ENCODE results near the gene DCDC2. TPM values are rescaled to one million over a fixed set of nuclear protein-coding genes. Genes with fewer than 3 reads are reported as not detected.

DCDC2 gene
- total and polyA plus RNA-seq, 2 donors (not counting 1 experiment from before 2014, with no cell fraction given): not detected

DNA sequence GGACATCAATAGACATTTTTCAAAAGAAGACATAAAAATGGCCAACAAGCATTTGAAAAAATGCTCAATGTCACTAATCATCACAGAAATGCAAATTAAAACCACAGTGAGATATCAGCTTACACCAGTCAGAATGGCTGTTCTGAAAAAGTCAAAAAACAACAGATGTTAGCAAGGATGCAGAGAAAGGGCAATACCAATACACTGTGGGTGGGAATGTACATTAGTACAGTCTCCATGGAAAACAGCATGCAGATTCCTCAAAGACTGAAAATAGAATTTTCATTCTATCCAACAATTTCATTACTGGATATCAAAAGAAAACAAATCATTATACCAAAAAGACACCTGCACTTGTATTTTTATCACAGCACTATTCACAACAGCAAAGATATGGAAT lies 85.3 kb downstream of the DCDC2 start:
- intact Hi-C loops (cut with micrococcal nuclease): no loop called here
- no peaks in the 10 kb centered on the region for H4K20me1 ChIP-seq (ENCODE audit: control insufficient read depth, insufficient read depth, low read length, poor library complexity, severe bottlenecking)
- H3K9ac ChIP-seq (ENCODE audit: low read length): no peak overlapping the region
- TF ChIP-seq, protein P1, sequence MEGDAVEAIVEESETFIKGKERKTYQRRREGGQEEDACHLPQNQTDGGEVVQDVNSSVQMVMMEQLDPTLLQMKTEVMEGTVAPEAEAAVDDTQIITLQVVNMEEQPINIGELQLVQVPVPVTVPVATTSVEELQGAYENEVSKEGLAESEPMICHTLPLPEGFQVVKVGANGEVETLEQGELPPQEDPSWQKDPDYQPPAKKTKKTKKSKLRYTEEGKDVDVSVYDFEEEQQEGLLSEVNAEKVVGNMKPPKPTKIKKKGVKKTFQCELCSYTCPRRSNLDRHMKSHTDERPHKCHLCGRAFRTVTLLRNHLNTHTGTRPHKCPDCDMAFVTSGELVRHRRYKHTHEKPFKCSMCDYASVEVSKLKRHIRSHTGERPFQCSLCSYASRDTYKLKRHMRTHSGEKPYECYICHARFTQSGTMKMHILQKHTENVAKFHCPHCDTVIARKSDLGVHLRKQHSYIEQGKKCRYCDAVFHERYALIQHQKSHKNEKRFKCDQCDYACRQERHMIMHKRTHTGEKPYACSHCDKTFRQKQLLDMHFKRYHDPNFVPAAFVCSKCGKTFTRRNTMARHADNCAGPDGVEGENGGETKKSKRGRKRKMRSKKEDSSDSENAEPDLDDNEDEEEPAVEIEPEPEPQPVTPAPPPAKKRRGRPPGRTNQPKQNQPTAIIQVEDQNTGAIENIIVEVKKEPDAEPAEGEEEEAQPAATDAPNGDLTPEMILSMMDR (IDR thresholded peaks at IDR 0.05): no peak
- no peak for TF ChIP-seq EZH2 (IDR thresholded peaks at IDR 0.05; ENCODE audit: borderline replicate concordance, insufficient read depth, low read depth, low read length, poor library complexity, severe bottlenecking)
- peaks cover 2% of the 10 kb centered on the region for H3K4me1 Mint-ChIP-seq
- DNase-seq (no peak), ATAC-seq (ENCODE audit: low read depth) (no peak)
- H3K79me2 ChIP-seq (ENCODE audit: control insufficient read depth, insufficient read depth, low read length): no peaks in the 10 kb centered on the region
- H3K27me3 Mint-ChIP-seq: peaks cover 10% of the 10 kb centered on the region
- no peak overlapping the region for H2AFZ ChIP-seq (ENCODE audit: insufficient read depth, low read depth, low read length, poor library complexity, severe bottlenecking)
- no peak overlapping the region for H3K4me3 Mint-ChIP-seq
- no peaks in the 10 kb centered on the region for H3K4me1 ChIP-seq (ENCODE audit: control insufficient read depth in 2 of 2, insufficient read depth in 2 of 2, low read length in 2 of 2)
- H3K36me3 ChIP-seq (replicated peaks in 1 of 2; ENCODE audit: control extremely low read depth in 1 of 2, control insufficient read depth in 1 of 2, extremely low read depth in 1 of 2, insufficient read depth in 2 of 2, low read length in 1 of 2): no peaks in the 10 kb centered on the region
- POLR2A ChIA-PET: no interaction called here
- peaks cover 0 to 4% (median 1%) of the 10 kb centered on the region in 4 experiments for H3K27me3 ChIP-seq (replicated peaks in 1 of 4; ENCODE audit: control extremely low read depth in 1 of 4, control insufficient read depth in 3 of 4, insufficient read depth in 4 of 4, low read length in 3 of 4)
- H3K4me3 ChIP-seq (ENCODE audit: control extremely low read depth in 1 of 5, extremely low read depth in 1 of 5, insufficient read depth in 1 of 5, low read depth in 2 of 5, low read length in 4 of 5): no peak overlapping the region
- no peaks in the 10 kb centered on the region for H3K9me3 ChIP-seq (ENCODE audit: control extremely low read depth in 1 of 3, control insufficient read depth in 2 of 3, insufficient read depth in 1 of 3, low read length in 2 of 3)
- H3K4me2 ChIP-seq (replicated peaks; ENCODE audit: low read depth, low read length, poor library complexity, severe bottlenecking): no peak overlapping the region
- CTCF ChIA-PET: no interaction called here
- H3K9me3 Mint-ChIP-seq (ENCODE audit: insufficient read depth): no peaks in the 10 kb centered on the region
- H3K27ac ChIP-seq (ENCODE audit: low read length in 2 of 2): no peak overlapping the region
- H3K27ac Mint-ChIP-seq: no peak overlapping the region

DNA sequence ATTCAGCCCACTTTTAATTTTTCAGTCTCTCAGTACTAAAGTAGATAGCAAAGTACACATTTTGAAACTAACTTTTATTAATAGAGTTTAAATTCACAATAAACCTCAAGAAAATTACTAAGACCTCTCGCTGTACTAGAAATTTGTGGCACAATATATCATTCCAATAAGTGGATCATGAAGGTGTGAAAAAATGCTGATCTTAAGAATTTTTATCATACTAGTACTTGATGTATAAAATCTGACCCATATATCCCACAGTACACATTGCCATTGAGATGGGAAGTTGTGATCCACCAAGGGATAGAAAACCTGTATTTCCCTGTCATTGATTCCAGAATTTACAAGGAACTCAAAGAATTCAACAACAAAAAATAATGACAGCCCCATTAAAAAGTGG lies 85.7 kb downstream of the DCDC2 start:
- H3K79me2 ChIP-seq (ENCODE audit: control insufficient read depth, insufficient read depth, low read length): no peaks in the 10 kb centered on the region
- no peak overlapping the region for H3K4me2 ChIP-seq (replicated peaks; ENCODE audit: low read depth, low read length, poor library complexity, severe bottlenecking)
- no peak for DNase-seq
- CTCF ChIA-PET: no interaction called here
- intact Hi-C loops (cut with micrococcal nuclease): no loop called here
- H3K27me3 ChIP-seq (replicated peaks in 1 of 4; ENCODE audit: control extremely low read depth in 1 of 4, control insufficient read depth in 3 of 4, insufficient read depth in 4 of 4, low read length in 3 of 4): peaks cover 0 to 4% (median 1%) of the 10 kb centered on the region in 4 experiments
- H3K4me3 Mint-ChIP-seq: no peak overlapping the region
- H3K9me3 Mint-ChIP-seq (ENCODE audit: insufficient read depth): no peaks in the 10 kb centered on the region
- no peak overlapping the region for H2AFZ ChIP-seq (ENCODE audit: insufficient read depth, low read depth, low read length, poor library complexity, severe bottlenecking)
- H3K27me3 Mint-ChIP-seq: peaks cover 7% of the 10 kb centered on the region
- POLR2A ChIA-PET: no interaction called here
- H3K9me3 ChIP-seq (ENCODE audit: control extremely low read depth in 1 of 3, control insufficient read depth in 2 of 3, insufficient read depth in 1 of 3, low read length in 2 of 3): no peaks in the 10 kb centered on the region
- TF ChIP-seq, protein P1 (IDR thresholded peaks at IDR 0.05): no peak
- TF ChIP-seq EZH2 (IDR thresholded peaks at IDR 0.05; ENCODE audit: borderline replicate concordance, insufficient read depth, low read depth, low read length, poor library complexity, severe bottlenecking): no peak
- no peaks in the 10 kb centered on the region for H3K4me1 ChIP-seq (ENCODE audit: control insufficient read depth in 2 of 2, insufficient read depth in 2 of 2, low read length in 2 of 2)
- H3K4me1 Mint-ChIP-seq: peaks cover 2% of the 10 kb centered on the region
- no peak overlapping the region for H3K27ac Mint-ChIP-seq
- no peak overlapping the region for H3K4me3 ChIP-seq (ENCODE audit: control extremely low read depth in 1 of 5, extremely low read depth in 1 of 5, insufficient read depth in 1 of 5, low read depth in 2 of 5, low read length in 4 of 5)
- no peak overlapping the region for H3K9ac ChIP-seq (ENCODE audit: low read length)
- ATAC-seq (ENCODE audit: low read depth): no peak
- no peaks in the 10 kb centered on the region for H3K36me3 ChIP-seq (replicated peaks in 1 of 2; ENCODE audit: control extremely low read depth in 1 of 2, control insufficient read depth in 1 of 2, extremely low read depth in 1 of 2, insufficient read depth in 2 of 2, low read length in 1 of 2)
- WGBS (ENCODE audit: insufficient coverage): no CpG with 5 or more reads among the region's 1 CpG
- H3K27ac ChIP-seq (ENCODE audit: low read length in 2 of 2): no peak overlapping the region
- no peaks in the 10 kb centered on the region for H4K20me1 ChIP-seq (ENCODE audit: control insufficient read depth, insufficient read depth, low read length, poor library complexity, severe bottlenecking)
